ENCODE measurements around the gene TNPO2.
A peak's percentile ranks its signal among the peaks of the same experiment; 100 is the strongest.

Gene TNPO2

GRCh38 chr19:12676384-12676792, 47.3 kb downstream of the TNPO2 start:
- DNase-seq (ENCODE audit: low read depth in 2 of 2) = peak; percentile 84 to 87

GRCh38 chr19:12675940-12676339, 47.8 kb downstream of the TNPO2 start:
- DNase-seq (ENCODE audit: low read depth in 2 of 2) = no peak

GRCh38 chr19:12675399-12675798, 48.3 kb downstream of the TNPO2 start:
- no peak for DNase-seq (ENCODE audit: low read depth in 2 of 2)

- DNase-seq (ENCODE audit: low read depth in 2 of 2) = no peak
Measured at GRCh38 chr19:12672744-12673143, 51.0 kb downstream of the TNPO2 start.

- DNase-seq (ENCODE audit: low read depth in 2 of 2) = no peak
Measured at GRCh38 chr19:12670159-12670928, 53.4 kb downstream of the TNPO2 start.

- peak; percentile 52 to 58 for DNase-seq (ENCODE audit: low read depth in 2 of 2)
Measured at GRCh38 chr19:12669270-12670158, 54.2 kb downstream of the TNPO2 start.

GRCh38 chr19:12668932-12669269, 54.8 kb downstream of the TNPO2 start:
- DNase-seq (ENCODE audit: low read depth in 2 of 2) = peak; percentile 44 to 49

GRCh38 chr19:12668346-12668745, 55.4 kb downstream of the TNPO2 start:
- DNase-seq (ENCODE audit: low read depth in 2 of 2) = no peak

- DNase-seq (ENCODE audit: low read depth in 2 of 2) = no peak
Measured at GRCh38 chr19:12667731-12668302, 55.9 kb downstream of the TNPO2 start.

- peak; percentile 59 to 77 for DNase-seq (ENCODE audit: low read depth in 2 of 2)
Measured at GRCh38 chr19:12666265-12667048, 57.3 kb downstream of the TNPO2 start, which contains the start of the genes MAN2B1 and WDR83. MAN2B1 (minus strand) TSS chr19:12666742; CDS start chr19:12666701, 41 bp downstream. WDR83 (plus strand) TSS chr19:12666807; CDS start chr19:12669791, 2,984 bp downstream.

GRCh38 chr19:12665671-12666264, 58.0 kb downstream of the TNPO2 start:
- DNase-seq (ENCODE audit: low read depth in 2 of 2) = no peak

- DNase-seq (ENCODE audit: low read depth in 2 of 2) = peak; percentile 45 to 53
Measured at GRCh38 chr19:12665281-12665573, 58.5 kb downstream of the TNPO2 start.

- no peak for DNase-seq (ENCODE audit: low read depth in 2 of 2)
Measured at GRCh38 chr19:12664406-12665280, 59.1 kb downstream of the TNPO2 start.

- DNase-seq (ENCODE audit: low read depth in 2 of 2) = no peak
Measured at GRCh38 chr19:12660980-12661379, 62.8 kb downstream of the TNPO2 start.

- DNase-seq (ENCODE audit: low read depth in 2 of 2) = no peak
Measured at GRCh38 chr19:12657966-12658365, 65.8 kb downstream of the TNPO2 start.

GRCh38 chr19:12656899-12657571, 66.7 kb downstream of the TNPO2 start:
- peak in 1 of 2 donors; percentile 35 for DNase-seq (ENCODE audit: low read depth in 2 of 2)

GRCh38 chr19:12655546-12655945, 68.2 kb downstream of the TNPO2 start:
- DNase-seq (ENCODE audit: low read depth in 2 of 2) = no peak

GRCh38 chr19:12652219-12652618, 71.5 kb downstream of the TNPO2 start:
- DNase-seq (ENCODE audit: low read depth in 2 of 2) = no peak

GRCh38 chr19:12649941-12650340, 73.8 kb downstream of the TNPO2 start:
- no peak for DNase-seq (ENCODE audit: low read depth in 2 of 2)
